SK-MEL-5 (cell line): ENCODE data around the gene OR2L8. TPM values are rescaled to one million over a fixed set of nuclear protein-coding genes. Genes with fewer than 3 reads are reported as not detected.
"Not testable (repeated sequence)": the region's sequence is repeated elsewhere in the genome, so short reads cannot be mapped to it uniquely, and the experiment has no call there.

ENCODE experiments used
- DNase-seq: peaks from one replicate; pipeline ENCODE4 v3.0.0-alpha.2; 2016; ENCODE audit warnings: low read depth, low spot score
- in situ Hi-C: cut with HindIII; loops from 2 replicates; pipeline ENCODE4 v1.10.0; 2016; ENCODE audit warnings: low sequenced_read_pairs, high pct_unique_total_duplicates, low pct_unique_long_range_greater_than_20kb
- polyA plus RNA-seq, 2 experiments: library from polyadenylated mRNA; depleted of rRNA; stranded (reverse); fragments of >200 nt; gene quantifications; 2 replicates each; pipeline ENCODE4 v1.2.3, GENCODE V29; 2015
- total RNA-seq: library from RNA; depleted of rRNA; stranded (reverse); fragments of >200 nt; shearing (Covaris generic); gene quantifications from 2 replicates; pipeline ENCODE4 v1.2.3, GENCODE V29; 2014; rRNA removed

Gene OR2L8, protein sequence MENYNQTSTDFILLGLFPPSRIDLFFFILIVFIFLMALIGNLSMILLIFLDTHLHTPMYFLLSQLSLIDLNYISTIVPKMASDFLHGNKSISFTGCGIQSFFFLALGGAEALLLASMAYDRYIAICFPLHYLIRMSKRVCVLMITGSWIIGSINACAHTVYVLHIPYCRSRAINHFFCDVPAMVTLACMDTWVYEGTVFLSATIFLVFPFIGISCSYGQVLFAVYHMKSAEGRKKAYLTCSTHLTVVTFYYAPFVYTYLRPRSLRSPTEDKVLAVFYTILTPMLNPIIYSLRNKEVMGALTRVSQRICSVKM
- not detected in 2 replicates for total RNA-seq
- not detected in 2 replicates for polyA plus RNA-seq (2015; cell fraction: cytosol; rRNA removed)
- polyA plus RNA-seq (2015; cell fraction: nucleus; rRNA removed): not detected in 2 replicates

DNA sequence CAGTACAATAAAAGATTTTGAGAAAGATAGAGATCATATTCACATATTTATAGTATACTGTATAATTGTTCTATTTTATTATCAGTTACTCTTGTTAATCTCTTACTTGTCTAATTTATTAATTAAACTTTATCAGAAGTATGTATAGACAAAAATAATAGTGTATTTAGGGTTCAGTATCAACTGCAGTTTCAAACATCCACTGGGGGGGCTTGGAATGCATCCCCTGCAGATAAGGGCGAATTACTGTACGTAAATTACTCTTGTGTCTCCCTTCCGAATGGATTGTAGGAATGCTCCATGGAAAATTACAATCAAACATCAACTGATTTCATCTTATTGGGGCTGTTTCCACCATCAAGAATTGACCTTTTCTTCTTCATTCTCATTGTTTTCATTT lies at the start of gene OR2L8:
Gene OR2L8, plus strand, starts transcription at position 301 of the 400 bp plus-strand sequence. Its CDS starts 0 bp downstream, at position 301.
- no peak for DNase-seq
- in situ Hi-C loops: no loop called here

DNA sequence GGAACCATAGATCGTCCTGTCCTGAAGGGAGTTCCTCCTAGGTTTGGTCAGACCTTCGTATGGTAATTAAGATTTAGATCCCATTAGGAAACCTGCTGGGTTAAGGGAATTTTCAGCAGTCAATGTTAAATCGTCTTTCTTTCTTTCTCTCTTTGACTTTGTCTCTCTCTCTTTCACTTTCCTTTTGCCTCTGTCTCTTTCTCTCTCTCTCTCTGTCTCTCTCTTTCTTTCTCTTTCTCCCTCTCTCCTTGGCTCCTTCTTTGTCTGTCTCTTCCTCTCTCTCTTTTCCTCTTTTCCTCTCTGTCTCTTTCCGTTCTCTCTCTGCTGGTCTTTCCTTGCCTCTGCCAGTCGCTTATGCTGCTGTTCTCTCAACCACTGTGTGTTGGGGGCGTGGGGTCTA lies 44.5 kb upstream of the OR2L8 start:
- in situ Hi-C loops: no loop called here
- DNase-seq: no peak

DNA sequence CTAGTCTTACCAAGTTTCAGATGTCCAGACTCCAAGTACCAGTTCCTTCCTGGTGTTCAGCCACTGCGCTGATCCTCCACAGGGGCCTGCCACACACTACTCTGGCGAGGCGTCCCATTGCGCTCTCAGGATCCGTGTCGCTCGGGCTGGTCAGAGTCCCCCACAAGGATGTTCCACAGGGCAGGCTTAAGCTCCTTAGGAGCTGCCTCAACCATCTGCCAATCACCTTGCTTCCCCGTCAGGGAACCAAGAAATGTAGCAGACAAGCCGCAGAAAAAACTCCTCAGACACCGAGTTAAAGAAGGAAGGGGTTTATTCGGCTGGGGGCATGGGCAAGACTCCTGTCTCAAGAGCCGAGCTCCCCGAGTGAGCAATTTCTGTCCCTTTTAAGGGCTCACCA lies 43.5 kb upstream of the OR2L8 start:
- in situ Hi-C loops: no loop called here
- DNase-seq: no peak

DNA sequence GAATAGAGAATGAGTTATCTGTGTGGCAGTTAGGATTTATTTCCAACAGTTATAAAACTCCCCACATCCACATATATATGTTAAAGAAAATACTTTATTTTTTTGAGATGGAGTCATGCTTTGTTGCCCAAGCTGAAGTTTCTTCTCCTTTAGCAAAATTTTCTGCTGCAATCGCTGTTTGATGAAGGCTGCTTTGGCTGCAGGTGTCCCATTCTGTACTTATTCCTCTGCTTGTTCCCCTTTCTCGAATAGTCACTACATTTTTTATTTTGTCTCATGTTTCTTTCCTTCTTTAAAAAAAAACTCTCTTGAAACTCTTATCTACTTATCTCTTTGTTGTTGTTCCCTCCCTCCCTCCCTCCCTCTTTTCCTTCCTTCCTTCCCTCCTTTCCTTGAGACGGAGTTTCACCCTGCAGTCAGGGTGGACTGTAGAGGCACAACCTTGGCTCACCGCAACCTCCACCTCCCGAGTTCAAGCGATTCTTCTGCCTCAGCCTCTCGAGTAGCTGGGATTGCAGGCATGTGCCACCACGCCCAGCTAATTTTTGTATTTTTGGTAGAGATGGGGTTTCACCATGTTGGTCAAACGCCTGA lies 42.7 kb upstream of the OR2L8 start:
- in situ Hi-C loops: no loop called here
- no peak for DNase-seq

DNA sequence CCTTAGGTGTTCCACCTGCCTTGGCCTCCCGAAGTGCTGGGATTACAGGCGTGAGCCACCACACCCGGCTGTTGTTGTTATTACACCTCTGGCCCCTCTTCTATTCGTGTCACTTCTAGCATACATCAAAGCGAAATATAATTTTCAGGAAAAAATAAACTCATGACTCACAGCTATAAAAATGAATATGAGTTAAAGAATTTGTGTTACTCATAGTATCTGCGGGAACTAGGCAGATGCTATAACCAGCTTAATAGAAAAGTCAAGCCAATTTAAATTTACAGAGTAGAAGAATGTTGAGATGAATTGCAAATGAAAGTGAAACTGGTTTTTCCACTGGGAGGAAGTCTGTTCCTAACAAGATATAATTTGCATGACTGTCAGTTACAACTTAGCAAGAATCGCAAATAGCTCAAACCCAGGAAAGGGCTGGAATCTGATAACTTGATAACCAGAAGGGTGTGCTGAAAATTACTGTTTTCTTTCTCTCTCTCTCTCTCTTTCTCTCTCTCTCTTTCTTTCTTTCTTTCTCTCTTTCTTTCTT lies 42.1 kb upstream of the OR2L8 start:
- DNase-seq: peak; percentile 2
- in situ Hi-C loops: no loop called here

DNA sequence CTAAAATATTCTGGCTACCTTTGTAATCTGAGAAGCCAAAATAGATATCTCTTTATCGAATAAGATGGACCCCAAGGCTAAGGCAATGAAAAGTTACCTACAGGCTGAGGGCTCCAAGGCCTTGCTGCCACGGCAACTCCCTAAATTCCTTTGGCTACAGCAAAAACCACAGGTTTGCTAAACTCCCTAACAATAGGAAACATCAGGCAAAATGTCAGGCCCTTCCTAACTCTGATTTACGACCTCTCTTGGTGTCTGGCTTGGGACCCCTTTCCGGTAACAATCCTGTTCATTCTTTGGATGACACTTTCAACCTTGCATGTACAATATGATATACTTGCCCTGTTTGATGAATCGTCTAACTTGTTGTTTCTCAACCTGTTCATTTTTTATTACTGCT lies 39.9 kb upstream of the OR2L8 start:
- DNase-seq: no peak
- in situ Hi-C loops: no loop called here

DNA sequence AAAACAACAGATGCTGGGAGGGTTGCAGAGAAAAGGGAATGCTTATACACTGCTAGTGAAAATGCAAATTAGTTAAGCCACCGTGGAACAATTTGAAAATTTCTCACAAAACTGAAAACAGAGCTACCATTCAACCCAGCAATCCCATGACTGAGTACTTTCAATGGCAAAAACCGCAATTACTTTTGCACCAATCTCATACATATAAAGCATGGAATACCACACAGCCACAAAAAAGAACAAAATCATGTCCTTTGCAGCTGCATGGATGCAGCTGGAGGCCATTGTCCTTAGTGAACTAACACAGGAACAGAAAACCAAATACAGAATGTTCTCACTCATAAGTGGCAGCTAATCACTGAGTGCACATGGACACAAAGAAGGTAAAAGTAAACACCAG lies 34.9 kb upstream of the OR2L8 start:
- in situ Hi-C loops: no loop called here
- DNase-seq: no peak

DNA sequence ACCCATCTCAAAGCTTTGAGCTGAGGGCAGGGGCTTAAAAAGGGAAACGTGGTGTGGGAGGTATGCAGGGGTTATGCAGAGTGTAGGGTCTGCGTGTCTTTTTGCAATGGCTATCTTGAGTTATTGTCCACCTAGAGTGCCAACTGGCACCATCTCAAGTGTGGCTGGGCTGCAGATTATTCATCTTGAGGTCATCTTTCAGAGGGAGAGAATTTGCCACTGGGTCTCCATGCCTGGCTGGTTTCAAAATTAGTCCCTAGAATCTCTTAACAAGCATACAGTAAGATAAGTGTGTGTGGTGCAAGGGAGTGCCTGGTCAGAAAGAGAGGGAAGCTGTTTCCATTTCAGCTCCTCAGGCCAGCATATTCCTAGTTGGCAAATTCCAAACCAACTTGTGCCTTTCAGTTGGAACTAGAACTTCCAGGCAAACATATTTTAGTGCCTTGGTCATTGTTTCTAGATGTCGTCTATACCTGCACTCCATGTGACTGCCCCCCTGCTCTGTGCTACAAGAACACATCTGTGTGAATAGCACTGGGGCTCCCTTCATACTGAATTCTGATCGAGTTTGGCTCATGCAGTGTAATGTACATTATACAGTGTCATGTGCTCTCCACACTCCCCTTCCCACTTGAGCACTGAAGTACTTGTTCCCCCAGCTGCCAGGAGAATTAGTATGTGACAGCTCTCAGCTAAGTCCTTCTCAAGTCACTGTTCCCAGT lies 33.6 kb upstream of the OR2L8 start:
- no peak for DNase-seq
- in situ Hi-C loops: no loop called here

DNA sequence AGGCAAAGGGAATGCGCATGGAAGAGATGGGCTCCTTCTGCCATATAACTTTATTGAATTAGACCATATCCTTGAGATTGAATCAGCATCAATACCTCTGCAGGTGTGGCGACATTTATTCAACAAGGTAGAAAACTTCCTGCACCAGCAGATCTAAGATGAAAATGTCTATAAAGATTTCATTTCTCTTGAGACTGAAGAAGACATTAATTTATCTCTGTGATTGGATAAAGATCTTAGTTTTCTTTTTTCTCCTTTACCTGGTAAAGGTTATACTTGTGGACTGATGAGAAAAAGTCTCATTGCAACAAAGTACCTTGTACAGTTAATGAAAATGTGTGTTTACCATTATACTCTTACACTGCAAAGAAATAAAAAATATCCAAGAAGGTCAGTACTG lies 28.7 kb upstream of the OR2L8 start, which contains the start of gene OR2T8:
Gene OR2T8, plus strand, starts transcription at position 301 of the 400 bp plus-strand sequence. CDS start 766 bp downstream, outside the sequence.
- DNase-seq: no peak
- in situ Hi-C loops: no loop called here

DNA sequence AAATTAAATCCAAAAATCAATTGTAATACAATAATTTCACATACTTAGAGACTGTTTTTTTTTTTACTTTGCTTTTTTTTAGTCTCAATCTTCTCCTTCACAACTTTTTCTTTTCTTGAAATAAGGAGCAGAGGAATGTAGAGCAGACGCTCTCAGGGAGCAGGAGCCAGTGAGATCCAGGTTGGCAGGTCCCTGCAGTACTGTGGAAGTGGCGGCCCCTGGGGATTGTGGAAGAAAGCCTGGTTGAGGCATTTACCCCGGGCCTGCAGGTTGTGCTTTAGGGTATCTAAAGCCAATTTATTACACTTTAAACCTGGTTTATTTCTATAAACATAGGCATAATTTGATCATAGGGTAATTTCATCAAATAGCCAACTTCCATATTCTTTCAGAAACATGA lies 24.7 kb upstream of the OR2L8 start:
- in situ Hi-C loops: no loop called here
- DNase-seq: no peak

DNA sequence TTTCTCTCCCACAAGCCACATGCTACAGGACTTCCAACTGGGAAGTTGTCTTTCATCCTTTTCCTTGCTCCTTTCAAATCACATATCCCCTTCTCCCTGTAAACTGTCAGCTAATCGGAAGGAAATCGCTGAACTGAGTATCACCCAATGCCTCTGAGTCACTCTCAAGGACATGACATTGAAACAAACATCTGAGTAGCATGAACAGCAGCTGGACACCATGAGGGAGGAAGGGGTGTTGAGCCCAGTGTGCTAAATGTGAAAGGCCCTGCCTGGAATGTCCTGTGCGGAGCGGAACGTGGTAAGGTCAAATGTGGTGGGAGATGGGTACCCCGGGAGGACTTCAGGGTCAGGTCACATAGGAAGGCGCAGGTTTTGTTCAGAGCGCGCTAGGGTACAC lies 23.8 kb upstream of the OR2L8 start, which contains the start of gene OR2AJ1:
Gene OR2AJ1, plus strand, starts transcription at position 22 of the 400 bp plus-strand sequence. CDS start 8,880 bp downstream, outside the sequence.
- in situ Hi-C loops: no loop called here
- no peak for DNase-seq

DNA sequence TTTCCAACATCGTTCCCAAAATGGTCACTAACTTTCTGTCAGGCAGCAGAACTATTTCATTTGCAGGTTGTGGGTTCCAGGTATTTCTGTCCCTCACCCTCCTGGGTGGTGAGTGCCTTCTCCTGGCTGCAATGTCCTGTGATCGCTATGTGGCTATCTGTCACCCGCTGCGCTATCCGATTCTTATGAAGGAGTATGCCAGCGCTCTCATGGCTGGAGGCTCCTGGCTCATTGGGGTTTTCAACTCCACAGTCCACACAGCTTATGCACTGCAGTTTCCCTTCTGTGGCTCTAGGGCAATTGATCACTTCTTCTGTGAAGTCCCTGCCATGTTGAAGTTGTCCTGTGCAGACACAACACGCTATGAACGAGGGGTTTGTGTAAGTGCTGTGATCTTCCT lies 14.7 kb upstream of the OR2L8 start:
- DNase-seq: no peak
- in situ Hi-C loops: no loop called here

DNA sequence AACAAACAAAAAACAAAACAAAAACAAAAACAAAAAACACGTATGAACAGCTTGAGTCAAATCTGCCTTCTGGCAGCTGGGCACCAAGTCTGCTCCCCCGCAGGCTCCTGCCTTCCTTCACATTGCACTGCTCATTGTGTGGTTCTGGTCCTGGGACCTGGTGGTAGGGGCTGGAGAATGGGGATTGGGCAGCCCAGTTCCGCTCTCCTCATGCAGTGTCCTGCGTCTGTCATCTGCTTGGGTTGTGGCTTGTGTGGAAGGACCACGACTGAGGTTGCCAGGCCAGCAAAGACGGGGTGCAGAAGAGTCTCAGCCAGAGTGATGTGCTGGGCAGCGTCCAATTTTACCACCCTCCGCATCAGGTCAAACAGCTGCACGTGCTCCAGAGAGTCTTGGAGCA lies 12.9 kb upstream of the OR2L8 start:
- in situ Hi-C loops: no loop called here
- no peak for DNase-seq

DNA sequence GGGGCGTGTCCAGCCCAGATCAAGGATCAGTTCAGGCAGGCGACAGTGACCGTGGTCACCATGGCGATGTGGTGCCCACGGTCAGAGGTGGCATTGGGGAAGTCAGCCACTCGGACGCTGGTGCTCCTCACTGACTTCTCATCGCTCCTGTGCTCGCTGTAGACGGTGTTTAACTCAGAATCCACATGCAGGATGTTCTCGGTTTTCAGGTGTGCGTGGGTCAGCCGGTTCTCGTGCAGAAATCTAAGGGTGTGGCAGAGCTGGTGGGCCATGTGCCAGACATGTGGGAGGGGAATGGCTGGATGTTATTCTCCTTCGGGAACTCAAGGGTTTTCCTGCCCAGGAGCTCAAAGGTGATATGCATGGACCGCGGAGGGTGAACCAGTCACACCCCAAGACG lies 12.2 kb upstream of the OR2L8 start:
- in situ Hi-C loops: no loop called here
- DNase-seq: no peak

DNA sequence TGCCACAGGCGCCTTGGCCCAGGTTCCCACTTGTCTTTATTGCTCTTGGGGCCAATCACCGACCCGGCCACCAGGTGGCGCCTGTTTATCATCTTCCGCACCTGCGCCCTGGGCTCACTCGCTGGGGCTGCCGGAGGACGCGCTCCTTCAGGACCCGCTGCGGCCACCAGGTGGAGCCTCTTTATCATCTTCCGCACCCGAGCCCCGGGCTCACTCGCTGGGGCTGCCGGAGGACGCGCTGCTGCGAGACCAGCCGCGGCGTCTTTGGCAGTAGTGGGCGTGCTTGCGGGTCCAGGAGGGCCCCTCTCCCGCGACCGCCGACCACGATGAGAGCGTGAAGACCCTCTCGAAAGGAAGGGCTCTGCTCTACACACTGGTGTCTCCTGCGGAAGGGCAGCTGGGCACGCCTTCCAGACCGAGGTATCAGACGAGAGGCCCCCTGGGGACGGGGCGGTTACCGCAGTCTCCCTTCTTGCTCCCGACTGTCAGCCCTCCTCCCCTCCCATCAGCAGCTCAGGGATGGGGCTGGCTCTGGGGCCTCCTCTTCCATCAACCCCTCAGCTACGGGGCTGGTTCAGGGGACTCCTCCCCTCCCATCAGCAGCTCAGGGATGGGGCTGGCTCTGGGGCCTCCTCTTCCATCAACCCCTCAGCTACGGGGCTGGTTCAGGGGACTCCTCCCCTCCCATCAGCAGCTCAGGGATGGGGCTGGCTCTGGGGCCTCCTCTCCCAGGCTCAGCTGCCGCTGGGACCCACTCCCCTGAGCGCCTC lies 11.5 kb upstream of the OR2L8 start:
- in situ Hi-C loops: not testable (repeated sequence)
- DNase-seq: peak; percentile 93

DNA sequence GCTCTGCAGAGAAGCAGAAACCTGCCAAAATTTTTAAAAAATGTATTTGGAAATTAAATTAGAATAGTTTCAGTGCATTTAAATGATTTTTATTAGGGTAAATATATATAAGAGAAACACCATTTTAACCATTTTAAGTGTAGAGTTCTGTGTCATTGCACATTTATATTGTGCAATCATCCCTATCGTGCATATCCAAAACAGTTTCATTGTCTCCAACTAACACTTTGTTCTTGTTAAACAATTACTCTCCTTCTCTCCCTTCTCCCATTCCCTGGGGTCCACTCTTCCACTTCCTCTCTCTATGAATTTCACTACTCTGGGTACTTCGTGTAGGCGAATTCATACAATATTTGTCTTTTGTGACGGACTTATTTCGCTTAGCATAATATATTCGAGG lies 6.0 kb upstream of the OR2L8 start:
- in situ Hi-C loops: no loop called here
- peak; percentile 9 for DNase-seq

DNA sequence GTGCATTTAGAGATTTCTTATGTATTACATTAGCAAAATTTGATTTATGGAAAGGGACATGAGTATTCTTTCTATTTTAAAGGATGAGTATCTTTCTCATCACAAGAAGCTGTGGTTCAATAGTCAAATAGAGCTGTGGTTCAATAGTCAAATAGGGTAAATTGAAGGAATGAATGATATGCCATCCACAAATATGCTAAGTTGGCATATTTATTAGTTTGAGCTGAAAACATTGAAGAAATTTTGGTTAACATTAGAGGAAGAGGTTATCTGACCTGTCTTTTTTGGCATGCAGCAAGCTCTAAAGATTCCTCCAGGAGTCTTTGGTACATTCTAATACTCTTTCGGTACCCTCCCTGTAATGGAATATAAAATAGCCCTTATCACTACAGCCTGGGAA lies 4.8 kb downstream of the OR2L8 start:
- DNase-seq: no peak
- in situ Hi-C loops: no loop called here
